Measurements from ENCODE around the gene DPP7. TPM values are rescaled to one million over a fixed set of nuclear protein-coding genes. Genes with fewer than 3 reads are reported as not detected.
"Not testable (repeated sequence)": the region's sequence is repeated elsewhere in the genome, so short reads cannot be mapped to it uniquely, and the experiment has no call there.

DPP7 gene
- total RNA-seq, 1 experiment from 2014 or later = 43.8 TPM

- no peak for DNase-seq (ENCODE audit: low read depth)
Measured at GRCh38 chr9:137148242-137148641, 33.7 kb upstream of the DPP7 start.

- no peak for DNase-seq (ENCODE audit: low read depth)
Measured at GRCh38 chr9:137147793-137148160, 33.2 kb upstream of the DPP7 start.

- DNase-seq (ENCODE audit: low read depth) = no peak
Measured at GRCh38 chr9:137147091-137147792, 32.7 kb upstream of the DPP7 start.

- no peak for DNase-seq (ENCODE audit: low read depth)
Measured at GRCh38 chr9:137146527-137146918, 32.0 kb upstream of the DPP7 start.

GRCh38 chr9:137145731-137146526 lies 31.4 kb upstream of the DPP7 start:
- no peak for DNase-seq (ENCODE audit: low read depth)

GRCh38 chr9:137143459-137143858 lies 28.9 kb upstream of the DPP7 start:
- no peak for DNase-seq (ENCODE audit: low read depth)

GRCh38 chr9:137141976-137142936 lies 27.7 kb upstream of the DPP7 start:
- DNase-seq (ENCODE audit: low read depth) = no peak

GRCh38 chr9:137141050-137141810 lies 26.7 kb upstream of the DPP7 start:
- DNase-seq (ENCODE audit: low read depth) = no peak

- no peak for DNase-seq (ENCODE audit: low read depth)
Measured at GRCh38 chr9:137140151-137141012, 25.8 kb upstream of the DPP7 start.

- no peak for DNase-seq (ENCODE audit: low read depth)
Measured at GRCh38 chr9:137139468-137140150, 25.1 kb upstream of the DPP7 start.

GRCh38 chr9:137138722-137139467 lies 24.4 kb upstream of the DPP7 start, which contains the start of gene GRIN1:
TSS of gene GRIN1 (plus strand) at chr9:137139154. CDS start at chr9:137139487, 333 bp downstream.
- no peak for DNase-seq (ENCODE audit: low read depth)

GRCh38 chr9:137138058-137138721 lies 23.7 kb upstream of the DPP7 start:
- no peak for DNase-seq (ENCODE audit: low read depth)

- DNase-seq (ENCODE audit: low read depth) = no peak
Measured at GRCh38 chr9:137136881-137137607, 22.5 kb upstream of the DPP7 start.

- DNase-seq (ENCODE audit: low read depth) = no peak
Measured at GRCh38 chr9:137136261-137136880, 21.8 kb upstream of the DPP7 start.

GRCh38 chr9:137135154-137135553 lies 20.6 kb upstream of the DPP7 start:
- not testable (repeated sequence) for DNase-seq (ENCODE audit: low read depth)

- DNase-seq (ENCODE audit: low read depth) = peak; percentile 47
Measured at GRCh38 chr9:137134191-137134590, 19.7 kb upstream of the DPP7 start.
